Effector memory CD4-positive, alpha-beta T cell (primary cell): ENCODE data around the gene CERS5.
A peak's percentile ranks its signal among the peaks of the same experiment; 100 is the strongest.

Source experiments
- DNase-seq, 3 donors: peaks; one replicate each; pipeline ENCODE4 v3.0.0-alpha.2; 2020
- H3K27ac ChIP-seq: 2 replicates; pipeline ENCODE4 v1.7.0; 2013; ENCODE audit warnings: mild to moderate bottlenecking, low read length, moderate library complexity; ENCODE audit not compliant: insufficient read depth, poor library complexity, severe bottlenecking
- H3K27me3 ChIP-seq: replicated peaks from 2 replicates; pipeline ENCODE4 v1.7.0; 2013; ENCODE audit warnings: mild to moderate bottlenecking, low read length; ENCODE audit not compliant: insufficient read depth, control insufficient read depth, poor library complexity, severe bottlenecking
- H3K36me3 ChIP-seq: 2 replicates; pipeline ENCODE4 v1.7.0; 2013; ENCODE audit warnings: mild to moderate bottlenecking, low read length, moderate library complexity; ENCODE audit not compliant: control insufficient read depth, insufficient read depth
- H3K4me1 ChIP-seq: 2 replicates; pipeline ENCODE4 v1.7.0; 2013; ENCODE audit warnings: low read length, mild to moderate bottlenecking; ENCODE audit not compliant: control insufficient read depth, insufficient read depth, poor library complexity, severe bottlenecking
- H3K4me3 ChIP-seq: 2 replicates; pipeline ENCODE4 v1.7.0; 2013; ENCODE audit warnings: low read length, low read depth, mild to moderate bottlenecking; ENCODE audit not compliant: insufficient read depth, poor library complexity, severe bottlenecking
- H3K9me3 ChIP-seq: 2 replicates; pipeline ENCODE4 v1.7.0; 2013; ENCODE audit warnings: mild to moderate bottlenecking, low read length, moderate library complexity; ENCODE audit not compliant: control insufficient read depth

CERS5 gene

GRCh38 chr12:50188241-50188781, 21.1 kb upstream of the CERS5 start:
- Histone ChIP-seq H3K9me3 (no peaks in the 10 kb centered on the region), H3K36me3 (no peaks in the 10 kb centered on the region), H3K4me3 (no peak overlapping the region), H3K27ac (peak overlapping the region; percentile 51), H3K4me1 (peaks cover 8% of the 10 kb centered on the region), H3K27me3 (no peaks in the 10 kb centered on the region)
- no peak for DNase-seq

- peaks cover 8% of the 10 kb centered on the region for H3K4me1 ChIP-seq
- H3K27me3 ChIP-seq, result no peaks in the 10 kb centered on the region
- no peaks in the 10 kb centered on the region for H3K36me3 ChIP-seq
- H3K4me3 ChIP-seq, result no peak overlapping the region
- no peak overlapping the region for H3K27ac ChIP-seq
- DNase-seq, result no peak
- H3K9me3 ChIP-seq, result no peaks in the 10 kb centered on the region
Measured at GRCh38 chr12:50187084-50187900, 20.1 kb upstream of the CERS5 start.

GRCh38 chr12:50186681-50187080, 19.5 kb upstream of the CERS5 start:
- Histone ChIP-seq H3K4me3 (no peak overlapping the region), H3K36me3 (peaks cover 5% of the 10 kb centered on the region), H3K27me3 (no peaks in the 10 kb centered on the region), H3K27ac (no peak overlapping the region), H3K4me1 (peaks cover 8% of the 10 kb centered on the region), H3K9me3 (no peaks in the 10 kb centered on the region)
- DNase-seq, result no peak

- no peak overlapping the region for H3K27ac ChIP-seq
- no peaks in the 10 kb centered on the region for H3K27me3 ChIP-seq
Measured at GRCh38 chr12:50185970-50186663, 18.9 kb upstream of the CERS5 start.

GRCh38 chr12:50185301-50185895, 18.2 kb upstream of the CERS5 start:
- no peaks in the 10 kb centered on the region for H3K9me3 ChIP-seq
- H3K4me3 ChIP-seq, result no peak overlapping the region
- H3K36me3 ChIP-seq, result peaks cover 8% of the 10 kb centered on the region
- H3K4me1 ChIP-seq, result peaks cover 8% of the 10 kb centered on the region
- H3K27me3 ChIP-seq, result no peaks in the 10 kb centered on the region
- no peak overlapping the region for H3K27ac ChIP-seq
- DNase-seq, result no peak

More at GRCh38 chr12:50185970-50186663, 18.9 kb upstream of the CERS5 start:
- H3K36me3 ChIP-seq, result peaks cover 8% of the 10 kb centered on the region
- H3K4me3 ChIP-seq, result no peak overlapping the region
- H3K9me3 ChIP-seq, result no peaks in the 10 kb centered on the region
- peaks cover 8% of the 10 kb centered on the region for H3K4me1 ChIP-seq
- no peak for DNase-seq

- H3K9me3 ChIP-seq, result no peaks in the 10 kb centered on the region
- peaks cover 5% of the 10 kb centered on the region for H3K4me1 ChIP-seq
- no peaks in the 10 kb centered on the region for H3K27me3 ChIP-seq
- H3K36me3 ChIP-seq, result peaks cover 8% of the 10 kb centered on the region
- no peak overlapping the region for H3K4me3 ChIP-seq
- H3K27ac ChIP-seq, result no peak overlapping the region
- no peak for DNase-seq
Measured at GRCh38 chr12:50184261-50184660, 17.1 kb upstream of the CERS5 start.

GRCh38 chr12:50182461-50182860, 15.3 kb upstream of the CERS5 start:
- no peak overlapping the region for H3K4me3 ChIP-seq
- no peak for DNase-seq
- no peak overlapping the region for H3K27ac ChIP-seq
- H3K27me3 ChIP-seq, result no peaks in the 10 kb centered on the region
- H3K9me3 ChIP-seq, result no peaks in the 10 kb centered on the region
- H3K36me3 ChIP-seq, result peaks cover 17% of the 10 kb centered on the region
- H3K4me1 ChIP-seq, result no peaks in the 10 kb centered on the region

GRCh38 chr12:50181691-50182090, 14.5 kb upstream of the CERS5 start:
- Histone ChIP-seq H3K27me3 (no peaks in the 10 kb centered on the region), H3K9me3 (no peaks in the 10 kb centered on the region), H3K4me3 (no peak overlapping the region), H3K36me3 (peaks cover 25% of the 10 kb centered on the region), H3K27ac (no peak overlapping the region), H3K4me1 (no peaks in the 10 kb centered on the region)
- DNase-seq, result no peak

GRCh38 chr12:50175716-50176026, 8.5 kb upstream of the CERS5 start:
- Histone ChIP-seq H3K4me1 (no peaks in the 10 kb centered on the region), H3K36me3 (peaks cover 19% of the 10 kb centered on the region), H3K27me3 (no peaks in the 10 kb centered on the region), H3K9me3 (no peaks in the 10 kb centered on the region), H3K27ac (no peak overlapping the region), H3K4me3 (no peak overlapping the region)
- no peak for DNase-seq
